ENCODE data around the gene SLC4A4.

Gene SLC4A4

GRCh38 chr4:71466775-71467174 lies 128.0 kb downstream of the SLC4A4 start:
- Mint-ChIP-seq H3K4me3 (no peak overlapping the region), H3K9me3 (no peaks in the 10 kb centered on the region), H3K4me1 (no peaks in the 10 kb centered on the region), H3K27me3 (no peaks in the 10 kb centered on the region), H3K27ac (no peak overlapping the region)
- DNase-seq (no peak), ATAC-seq (no peak)

GRCh38 chr4:71468116-71468710 lies 129.4 kb downstream of the SLC4A4 start:
- no peaks in the 10 kb centered on the region for H3K9me3 Mint-ChIP-seq
- DNase-seq (no peak), ATAC-seq (no peak)
- H3K27me3 Mint-ChIP-seq: no peaks in the 10 kb centered on the region
- no peak overlapping the region for H3K4me3 Mint-ChIP-seq
- no peaks in the 10 kb centered on the region for H3K4me1 Mint-ChIP-seq
- H3K27ac Mint-ChIP-seq: no peak overlapping the region

DNA sequence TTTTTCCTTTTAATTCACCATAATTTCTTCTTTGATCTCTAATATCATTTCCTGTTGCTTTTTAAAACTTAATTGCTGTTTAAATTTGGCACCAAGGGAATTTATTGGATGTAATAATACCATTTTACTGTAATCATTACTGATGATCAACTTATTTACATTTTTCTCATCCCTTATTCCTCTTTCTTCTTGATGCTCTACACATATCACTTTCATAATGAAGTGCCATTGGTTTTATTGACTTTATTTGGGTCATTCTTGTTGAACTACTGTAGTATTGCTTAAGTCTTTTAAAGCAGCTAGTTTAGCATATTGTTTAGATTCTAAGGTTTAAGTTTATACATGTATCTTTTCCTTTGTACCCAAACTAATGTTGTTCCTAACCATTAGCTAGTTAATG lies 130.7 kb downstream of the SLC4A4 start:
- Mint-ChIP-seq H3K27ac (no peak overlapping the region), H3K9me3 (no peaks in the 10 kb centered on the region), H3K4me3 (no peak overlapping the region), H3K27me3 (no peaks in the 10 kb centered on the region), H3K4me1 (no peaks in the 10 kb centered on the region)
- DNase-seq (no peak), ATAC-seq (no peak)

DNA sequence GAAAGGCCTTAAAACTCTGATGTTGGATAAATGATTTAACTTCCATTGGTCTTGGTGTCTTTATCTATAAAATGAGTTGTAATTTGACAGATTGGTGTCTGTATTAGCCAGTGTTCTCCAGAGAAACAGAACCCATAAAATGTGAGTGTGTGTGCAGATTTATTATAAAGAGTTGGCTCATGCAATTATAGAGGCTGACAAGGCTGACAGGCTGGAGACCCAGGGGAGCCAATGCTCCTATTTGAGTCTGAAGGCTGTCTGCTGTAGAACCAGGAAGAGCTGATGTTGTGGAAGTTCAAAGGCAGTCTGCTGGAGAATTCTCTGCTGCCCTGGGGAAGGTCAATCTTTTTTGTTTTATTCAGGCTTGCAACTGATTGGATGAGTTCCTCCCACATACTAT lies 131.7 kb downstream of the SLC4A4 start:
- Mint-ChIP-seq H3K9me3 (no peaks in the 10 kb centered on the region), H3K27me3 (no peaks in the 10 kb centered on the region), H3K4me1 (no peaks in the 10 kb centered on the region), H3K4me3 (no peak overlapping the region), H3K27ac (no peak overlapping the region)
- no peak for DNase-seq
- no peak for ATAC-seq

DNA sequence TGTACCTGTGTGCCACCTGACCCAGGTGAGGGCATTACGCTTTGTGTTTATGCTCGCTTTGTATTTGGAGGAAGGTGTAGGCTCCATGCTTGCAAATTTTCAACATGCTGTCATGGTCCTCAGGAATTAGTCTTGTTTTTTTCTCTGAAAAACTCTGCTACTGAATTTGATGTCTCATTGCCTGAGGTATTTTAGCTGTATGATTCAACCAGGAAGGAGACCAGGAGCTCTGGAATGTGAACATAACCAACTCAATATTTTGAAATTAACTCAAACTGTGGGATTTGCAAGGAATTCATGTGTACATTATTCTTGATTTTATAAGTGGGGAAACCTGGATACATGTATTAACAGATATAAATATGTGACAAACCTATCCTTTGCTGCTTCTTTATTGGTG lies 134.1 kb downstream of the SLC4A4 start:
- no peaks in the 10 kb centered on the region for H3K4me1 Mint-ChIP-seq

DNA sequence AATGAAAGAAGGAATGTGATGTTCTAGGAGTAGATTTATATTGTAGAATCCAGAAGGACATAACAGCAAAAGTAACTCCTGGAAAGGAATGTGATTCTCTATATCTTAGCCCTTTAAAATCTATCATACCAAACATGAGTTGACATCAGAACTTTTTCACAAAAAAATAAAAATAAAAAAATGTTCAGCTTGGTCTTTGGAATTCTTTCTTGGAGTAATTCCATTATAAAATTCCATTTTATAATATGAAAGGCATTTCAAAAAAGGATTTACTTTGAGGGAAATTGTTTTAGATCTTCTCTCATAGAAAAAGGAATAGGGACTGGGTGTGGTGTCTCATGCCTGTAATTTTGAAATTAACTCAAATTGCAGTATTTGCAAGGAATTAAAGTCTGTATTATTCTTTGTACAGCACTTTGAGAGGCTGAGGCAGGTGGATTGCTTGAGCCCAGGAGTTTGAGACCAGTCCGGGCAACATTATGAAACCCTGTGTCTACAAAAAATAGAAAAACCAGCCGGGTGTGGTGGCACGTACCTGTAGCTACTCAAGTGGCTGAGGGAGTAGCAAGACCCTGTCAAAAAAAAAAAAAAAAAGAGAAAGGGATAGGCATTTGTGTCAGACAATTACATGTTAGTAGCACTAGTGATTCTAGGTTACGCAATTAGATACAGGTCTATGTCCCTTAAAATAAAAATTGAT lies 134.9 kb downstream of the SLC4A4 start:
- Mint-ChIP-seq H3K9me3 (no peaks in the 10 kb centered on the region), H3K4me1 (no peaks in the 10 kb centered on the region), H3K27me3 (no peaks in the 10 kb centered on the region), H3K4me3 (no peak overlapping the region), H3K27ac (no peak overlapping the region)
- no peak for DNase-seq
- no peak for ATAC-seq

More for the DNA sequence above, 134.1 kb downstream of the SLC4A4 start:
- Mint-ChIP-seq H3K27me3 (no peaks in the 10 kb centered on the region), H3K27ac (no peak overlapping the region), H3K9me3 (no peaks in the 10 kb centered on the region), H3K4me3 (no peak overlapping the region)
- ATAC-seq: no peak
- DNase-seq: no peak

DNA sequence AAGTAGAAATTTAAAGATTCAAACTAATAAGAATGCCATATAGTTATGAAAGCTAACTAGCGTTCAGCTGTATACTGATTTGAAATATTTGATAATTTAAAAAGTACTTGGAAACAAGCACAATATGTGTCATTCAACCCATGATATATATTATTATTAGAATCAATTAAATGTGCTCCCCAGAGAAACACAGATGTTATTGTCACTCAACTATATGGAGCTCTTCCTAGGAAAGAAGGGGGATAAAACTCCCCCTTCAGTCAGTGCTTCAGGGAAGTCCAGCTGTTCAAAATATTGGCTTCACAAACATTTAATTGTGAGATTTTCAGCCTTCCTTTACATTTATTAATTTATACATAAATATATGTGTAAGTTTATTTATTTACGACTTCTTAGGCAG lies 135.9 kb downstream of the SLC4A4 start:
- DNase-seq (no peak), ATAC-seq (no peak)
- Mint-ChIP-seq H3K4me3 (no peak overlapping the region), H3K27me3 (no peaks in the 10 kb centered on the region), H3K4me1 (no peaks in the 10 kb centered on the region), H3K27ac (no peak overlapping the region), H3K9me3 (no peaks in the 10 kb centered on the region)

DNA sequence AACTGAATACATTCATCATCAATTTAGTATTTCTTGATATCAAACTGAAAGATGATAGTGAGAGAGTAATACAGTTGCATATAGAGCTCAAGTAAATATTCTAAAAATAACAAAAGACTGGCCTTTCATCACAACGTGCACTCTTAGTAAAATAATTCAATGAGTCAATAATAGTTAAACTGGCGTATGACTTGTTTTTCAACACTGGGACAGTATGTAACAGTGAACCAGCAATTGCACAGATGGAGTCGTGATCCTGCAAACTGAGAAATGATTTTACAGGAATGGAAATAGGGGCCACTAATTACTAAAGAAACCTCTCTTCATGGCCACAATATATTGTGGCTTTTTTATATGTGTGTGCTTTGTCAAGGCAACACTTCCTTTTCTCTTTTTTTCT lies 137.4 kb downstream of the SLC4A4 start:
- H3K4me3 Mint-ChIP-seq: no peak overlapping the region
- DNase-seq (no peak), ATAC-seq (no peak)
- no peaks in the 10 kb centered on the region for H3K27me3 Mint-ChIP-seq
- no peak overlapping the region for H3K27ac Mint-ChIP-seq
- no peaks in the 10 kb centered on the region for H3K4me1 Mint-ChIP-seq
- no peaks in the 10 kb centered on the region for H3K9me3 Mint-ChIP-seq

DNA sequence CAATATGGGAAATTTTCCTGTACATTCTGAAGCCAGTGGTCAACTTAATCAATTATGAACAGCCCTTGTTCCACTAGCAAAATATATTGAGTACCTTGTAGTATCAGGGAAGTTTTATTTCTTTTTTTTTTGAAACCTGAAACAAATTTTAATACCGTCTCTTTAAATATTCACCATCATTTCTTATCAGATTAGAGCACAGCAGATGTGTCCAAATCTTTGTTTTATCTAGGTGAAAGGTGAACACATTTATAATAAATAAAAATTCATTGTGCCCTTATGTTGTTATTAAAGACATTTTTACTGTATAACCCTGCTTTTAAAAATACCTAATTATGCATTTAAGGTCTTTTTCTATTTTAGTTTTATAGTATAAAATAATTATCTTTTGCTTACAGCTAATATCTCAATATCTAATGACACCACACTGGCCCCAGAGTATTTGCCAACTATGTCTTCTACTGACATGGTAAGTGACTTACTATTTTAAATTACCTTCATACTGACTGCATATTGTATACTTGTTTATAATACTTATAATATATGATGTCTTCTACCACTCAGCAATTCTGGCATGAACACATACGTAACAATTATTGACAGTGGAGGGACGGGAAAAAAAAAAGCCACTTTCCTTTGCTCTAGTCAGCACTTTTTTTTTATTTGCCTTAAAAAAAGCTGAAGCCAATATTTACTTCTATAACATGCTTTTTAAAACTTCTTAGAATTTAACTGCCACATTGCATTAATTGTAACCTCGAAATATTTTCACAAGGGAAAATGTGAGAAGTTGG lies 147.9 kb downstream of the SLC4A4 start:
- Mint-ChIP-seq H3K4me1 (no peaks in the 10 kb centered on the region), H3K4me3 (no peak overlapping the region), H3K27me3 (no peaks in the 10 kb centered on the region), H3K27ac (no peak overlapping the region), H3K9me3 (no peaks in the 10 kb centered on the region)
- no peak for DNase-seq
- ATAC-seq: no peak

GRCh38 chr4:71487344-71487920 lies 148.6 kb downstream of the SLC4A4 start:
- H3K9me3 Mint-ChIP-seq: no peaks in the 10 kb centered on the region

GRCh38 chr4:71494539-71494938 lies 155.7 kb downstream of the SLC4A4 start:
- Mint-ChIP-seq H3K27me3 (no peaks in the 10 kb centered on the region), H3K27ac (no peak overlapping the region), H3K4me3 (no peak overlapping the region), H3K4me1 (no peaks in the 10 kb centered on the region), H3K9me3 (no peaks in the 10 kb centered on the region)
- ATAC-seq: no peak
- DNase-seq: no peak

More at GRCh38 chr4:71487344-71487920, 148.6 kb downstream of the SLC4A4 start:
- DNase-seq (no peak), ATAC-seq (no peak)
- Mint-ChIP-seq H3K4me3 (no peak overlapping the region), H3K27me3 (no peaks in the 10 kb centered on the region), H3K4me1 (no peaks in the 10 kb centered on the region), H3K27ac (no peak overlapping the region)

GRCh38 chr4:71495454-71495853 lies 156.6 kb downstream of the SLC4A4 start:
- no peak overlapping the region for H3K4me3 Mint-ChIP-seq
- no peaks in the 10 kb centered on the region for H3K9me3 Mint-ChIP-seq
- H3K27me3 Mint-ChIP-seq: no peaks in the 10 kb centered on the region
- DNase-seq (no peak), ATAC-seq (no peak)
- H3K27ac Mint-ChIP-seq: no peak overlapping the region
- no peaks in the 10 kb centered on the region for H3K4me1 Mint-ChIP-seq

GRCh38 chr4:71497078-71497477 lies 158.3 kb downstream of the SLC4A4 start:
- Mint-ChIP-seq H3K27ac (no peak overlapping the region), H3K27me3 (no peaks in the 10 kb centered on the region), H3K9me3 (no peaks in the 10 kb centered on the region), H3K4me1 (no peaks in the 10 kb centered on the region), H3K4me3 (no peak overlapping the region)
- DNase-seq: no peak
- no peak for ATAC-seq

DNA sequence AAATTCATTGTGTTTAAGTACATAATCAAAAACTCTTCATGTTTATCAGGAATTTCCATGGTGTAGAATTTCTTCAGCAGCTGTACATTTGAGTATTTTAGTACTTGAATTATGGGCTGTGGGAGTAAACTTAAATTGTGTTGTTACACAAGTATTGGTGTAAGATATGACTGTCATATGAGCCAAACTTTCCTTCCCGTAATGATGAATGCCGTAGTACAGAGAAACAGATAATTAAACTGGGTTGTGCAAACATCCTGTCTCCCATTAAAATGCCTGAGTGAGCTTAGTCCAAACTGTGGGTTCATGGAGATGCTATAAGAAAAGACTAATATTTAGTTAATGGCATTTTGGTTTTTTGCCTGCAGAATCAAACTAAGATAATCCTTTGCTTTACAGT lies 159.2 kb downstream of the SLC4A4 start:
- no peak overlapping the region for H3K27ac Mint-ChIP-seq
- no peak for DNase-seq

DNA sequence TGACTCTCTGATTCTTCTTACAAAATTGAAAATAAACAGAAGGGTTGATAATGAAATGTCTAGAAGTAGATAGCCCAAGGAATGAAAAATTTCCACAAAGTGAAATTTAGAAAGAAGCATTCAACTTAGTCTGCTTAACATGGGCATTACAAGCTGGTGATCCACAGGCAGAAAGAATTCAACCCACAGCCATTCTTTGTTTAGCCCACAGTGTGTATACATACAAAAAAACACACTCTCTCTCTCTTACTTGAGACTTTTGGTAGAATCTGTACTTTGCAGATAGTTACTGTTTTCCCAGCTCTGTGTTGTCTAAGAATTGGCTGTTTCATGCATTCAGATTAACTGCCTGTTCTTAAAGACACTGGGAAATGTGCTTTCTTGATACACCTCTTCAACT lies 159.8 kb downstream of the SLC4A4 start:
- Mint-ChIP-seq H3K27me3 (no peaks in the 10 kb centered on the region), H3K9me3 (no peaks in the 10 kb centered on the region), H3K4me3 (no peak overlapping the region), H3K4me1 (no peaks in the 10 kb centered on the region), H3K27ac (no peak overlapping the region)
- no peak for ATAC-seq
- DNase-seq: no peak

More for the DNA sequence above, 159.2 kb downstream of the SLC4A4 start:
- Mint-ChIP-seq H3K27me3 (no peaks in the 10 kb centered on the region), H3K4me3 (no peak overlapping the region), H3K9me3 (no peaks in the 10 kb centered on the region), H3K4me1 (no peaks in the 10 kb centered on the region)
- ATAC-seq: no peak

- DNase-seq: no peak
- H3K9me3 Mint-ChIP-seq: peaks cover 0 to 9% of the 10 kb centered on the region in 2 donors
These were observed 163.2 kb downstream of the SLC4A4 start for GRCh38 chr4:71501992-71502391.

More at GRCh38 chr4:71501992-71502391, 163.2 kb downstream of the SLC4A4 start:
- H3K4me1 Mint-ChIP-seq: no peaks in the 10 kb centered on the region
- no peaks in the 10 kb centered on the region for H3K27me3 Mint-ChIP-seq
- no peak overlapping the region for H3K4me3 Mint-ChIP-seq
- H3K27ac Mint-ChIP-seq: no peak overlapping the region
- no peak for ATAC-seq

Data from stimulated activated naive CD8-positive, alpha-beta T cell treated with anti-CD3 and anti-CD28 coated beads, Interleukin-15, amount 100 ng/mL, for 72 hours (primary cell).